ENCODE data around the gene IGDCC3.

The IGDCC3 gene

GRCh38 chr15:65369212-65369547, 8.6 kb downstream of the IGDCC3 start:
- no peak for DNase-seq (ENCODE audit: low spot score)
- no peak for TF ChIP-seq CTCF (IDR thresholded peaks at IDR 0.05; ENCODE audit: extremely low read depth, missing control alignments)

- TF ChIP-seq CTCF (IDR thresholded peaks at IDR 0.05; ENCODE audit: extremely low read depth, missing control alignments): no peak
- no peak for DNase-seq (ENCODE audit: low spot score)
These were observed 9.2 kb downstream of the IGDCC3 start for GRCh38 chr15:65368302-65369211.

- no peak for TF ChIP-seq CTCF (IDR thresholded peaks at IDR 0.05; ENCODE audit: extremely low read depth, missing control alignments)
- no peak for DNase-seq (ENCODE audit: low spot score)
These were observed 11.5 kb downstream of the IGDCC3 start for GRCh38 chr15:65366122-65366892.

GRCh38 chr15:65365229-65365628, 12.6 kb downstream of the IGDCC3 start:
- DNase-seq (ENCODE audit: low spot score): no peak
- TF ChIP-seq CTCF (IDR thresholded peaks at IDR 0.05; ENCODE audit: extremely low read depth, missing control alignments): no peak

- no peak for TF ChIP-seq CTCF (IDR thresholded peaks at IDR 0.05; ENCODE audit: extremely low read depth, missing control alignments)
- no peak for DNase-seq (ENCODE audit: low spot score)
These were observed 14.0 kb downstream of the IGDCC3 start for GRCh38 chr15:65363766-65364165.

GRCh38 chr15:65363306-65363705, 14.5 kb downstream of the IGDCC3 start:
- TF ChIP-seq CTCF (IDR thresholded peaks at IDR 0.05; ENCODE audit: extremely low read depth, missing control alignments): no peak
- DNase-seq (ENCODE audit: low spot score): no peak

- TF ChIP-seq CTCF (IDR thresholded peaks at IDR 0.05; ENCODE audit: extremely low read depth, missing control alignments): no peak
- DNase-seq (ENCODE audit: low spot score): no peak
These were observed 15.3 kb downstream of the IGDCC3 start for GRCh38 chr15:65362491-65362890.

All from GM20000 (cell line).